NOMO-1 treated with dmso at 0.1 percent for 144 hours (cell line): ENCODE results near the gene MSRB3.
"Not testable (repeated sequence)": the region's sequence is repeated elsewhere in the genome, so short reads cannot be mapped to it uniquely, and the experiment has no call there.

ENCODE experiments used
- DNase-seq: peaks from one replicate; lab custom pipeline; 2025; ENCODE audit not compliant: unreplicated experiment; lab: John Stamatoyannopoulos, UW

The MSRB3 gene

DNA sequence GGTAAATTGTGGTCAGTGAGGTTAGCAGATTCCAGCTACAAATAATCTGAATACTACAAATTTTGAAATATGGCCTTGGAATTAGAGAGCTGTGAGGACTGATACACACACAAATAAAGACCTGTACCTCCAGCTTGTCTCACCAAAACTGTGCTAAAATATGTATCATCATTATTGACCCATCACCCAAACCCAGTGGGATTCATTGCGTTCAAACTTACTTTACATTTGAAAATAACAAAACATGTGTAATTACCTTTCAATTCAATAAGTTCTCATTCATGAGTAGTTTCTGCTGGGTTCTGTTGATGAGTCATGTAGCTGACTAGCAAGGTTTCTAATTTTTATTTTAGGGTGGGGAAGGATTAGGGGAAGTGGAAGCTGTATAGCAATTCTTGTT, 170.9 kb downstream of the MSRB3 start:
- DNase-seq: peak; percentile 29

DNA sequence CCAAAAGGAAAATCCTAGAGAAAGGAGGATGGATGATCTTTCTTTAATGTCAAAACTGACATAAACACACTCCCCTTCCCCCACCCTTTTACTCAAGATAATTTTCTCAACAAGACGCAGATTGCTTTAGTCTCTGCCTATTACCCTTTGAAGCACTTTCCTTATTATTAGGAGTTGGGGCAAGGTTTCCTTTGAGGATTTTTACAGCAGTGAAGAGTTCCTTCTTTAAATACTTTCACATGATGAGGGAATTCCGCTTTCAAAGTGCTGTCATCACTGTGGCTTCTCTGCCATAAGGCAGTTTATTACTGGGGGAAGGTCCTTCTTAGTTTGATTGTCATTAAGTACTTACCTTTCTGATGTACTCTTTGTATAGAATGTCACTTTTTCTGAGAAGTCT, 172.1 kb downstream of the MSRB3 start:
- DNase-seq: no peak

DNA sequence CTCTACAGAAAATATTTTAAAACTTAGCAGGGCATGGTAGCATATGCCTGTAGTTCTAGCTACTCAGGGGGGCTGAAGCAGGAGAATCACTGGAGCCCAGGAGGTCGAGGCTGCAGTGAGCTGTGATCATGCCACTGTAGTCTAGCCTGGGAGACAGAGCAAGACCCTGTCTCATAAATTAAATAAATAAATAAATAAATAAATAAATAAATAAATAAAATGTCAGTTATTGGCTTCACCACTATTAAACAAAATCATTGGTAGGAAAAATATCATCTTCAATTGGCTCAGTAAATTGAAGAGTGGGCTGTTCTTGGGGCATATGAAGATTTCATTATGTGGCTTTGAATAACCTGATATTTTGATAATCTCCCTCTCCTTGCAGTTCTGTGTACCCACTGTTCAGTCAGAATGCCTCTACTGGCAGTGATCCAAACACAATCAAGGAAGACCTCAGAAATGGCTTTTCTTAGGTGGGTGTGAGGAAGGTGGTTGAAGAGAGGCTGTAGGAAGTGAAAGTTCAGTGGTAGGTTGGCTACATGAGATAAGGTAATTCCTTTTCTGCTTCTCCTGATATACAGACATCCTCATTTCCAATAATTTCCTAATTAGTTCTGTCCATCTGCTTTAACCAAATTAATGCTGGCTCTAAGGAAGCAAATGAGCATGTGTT, 175.8 kb downstream of the MSRB3 start:
- DNase-seq: no peak

GRCh38 chr12:65457341-65457740, 178.9 kb downstream of the MSRB3 start:
- DNase-seq: not testable (repeated sequence)

DNA sequence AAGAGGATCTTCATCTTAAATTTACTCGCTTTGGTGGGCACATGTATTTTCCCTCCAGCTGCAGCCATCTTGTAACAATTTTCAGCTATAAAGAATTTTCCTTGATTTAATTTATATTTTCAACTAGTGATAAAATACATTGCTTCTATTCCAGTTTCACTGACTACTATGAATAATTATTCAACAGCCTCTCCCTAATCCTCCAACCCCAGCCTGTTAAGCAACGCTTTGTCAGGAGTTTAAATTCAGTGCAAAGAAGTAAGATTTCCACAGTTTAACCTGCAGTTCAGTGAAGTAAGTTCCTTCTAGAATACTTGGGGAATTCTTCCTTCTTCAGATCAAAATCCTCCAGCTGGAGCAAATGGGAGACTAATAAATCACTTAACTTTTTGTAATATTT, 180.2 kb downstream of the MSRB3 start:
- DNase-seq: no peak

- no peak for DNase-seq
These were observed 181.1 kb downstream of the MSRB3 start for GRCh38 chr12:65459545-65459944.

DNA sequence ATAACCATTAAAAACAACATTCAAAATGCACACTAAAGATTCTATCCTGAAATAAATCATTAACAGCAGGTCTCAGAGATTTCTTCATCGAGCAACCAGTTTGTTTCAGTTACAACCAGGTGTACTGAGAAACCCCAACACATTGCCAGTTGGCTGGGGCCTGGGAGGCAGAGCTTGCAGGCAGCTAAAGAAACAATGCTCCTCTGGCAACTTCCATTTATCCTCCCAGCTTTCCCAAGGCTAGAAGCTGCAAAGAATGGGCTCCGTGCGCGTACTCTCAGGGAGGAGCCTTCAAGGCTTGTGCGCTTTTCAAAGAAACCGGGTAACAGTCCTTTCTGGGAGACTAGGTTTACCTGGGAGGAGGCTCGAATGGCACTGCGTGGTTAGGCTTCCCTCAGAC, 181.6 kb downstream of the MSRB3 start:
- DNase-seq: no peak

GRCh38 chr12:65461017-65461416, 182.5 kb downstream of the MSRB3 start:
- no peak for DNase-seq

- no peak for DNase-seq
These were observed 184.0 kb downstream of the MSRB3 start for GRCh38 chr12:65462484-65462883.

GRCh38 chr12:65463082-65463481, 184.6 kb downstream of the MSRB3 start:
- no peak for DNase-seq

GRCh38 chr12:65463611-65464010, 185.1 kb downstream of the MSRB3 start:
- DNase-seq: no peak

- no peak for DNase-seq
These were observed 186.4 kb downstream of the MSRB3 start for GRCh38 chr12:65464930-65465329.

GRCh38 chr12:65465766-65466547, 187.5 kb downstream of the MSRB3 start:
- DNase-seq: no peak

DNA sequence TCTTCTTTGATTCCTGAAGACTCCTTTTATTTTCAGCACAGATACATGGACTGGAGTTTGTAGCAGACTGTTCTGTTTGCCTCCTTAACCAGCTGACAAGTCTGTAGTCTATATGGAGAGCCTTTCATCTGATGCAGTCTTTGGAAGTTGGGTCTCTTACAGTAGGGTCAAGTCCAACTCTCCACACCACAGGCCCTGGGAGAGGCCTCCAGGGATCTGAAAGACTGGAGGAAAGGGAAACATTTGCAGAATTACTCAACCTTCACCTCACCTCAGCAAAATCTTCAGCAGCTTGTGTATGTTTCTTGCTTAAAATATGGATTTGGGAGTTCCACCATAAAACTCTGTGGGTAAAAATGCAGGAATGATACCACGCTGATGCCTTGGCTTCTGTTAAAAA, 188.4 kb downstream of the MSRB3 start:
- no peak for DNase-seq

GRCh38 chr12:65470256-65470655, 191.8 kb downstream of the MSRB3 start:
- no peak for DNase-seq

- DNase-seq: no peak
These were observed 193.6 kb downstream of the MSRB3 start for GRCh38 chr12:65472079-65472478.

GRCh38 chr12:65474831-65475230, 196.3 kb downstream of the MSRB3 start:
- no peak for DNase-seq

- no peak for DNase-seq
These were observed 199.2 kb downstream of the MSRB3 start for GRCh38 chr12:65477721-65478120.

GRCh38 chr12:65483891-65484516, 205.5 kb downstream of the MSRB3 start:
- DNase-seq: not testable (repeated sequence)

GRCh38 chr12:65488197-65488596, 209.7 kb downstream of the MSRB3 start:
- DNase-seq: no peak

DNA sequence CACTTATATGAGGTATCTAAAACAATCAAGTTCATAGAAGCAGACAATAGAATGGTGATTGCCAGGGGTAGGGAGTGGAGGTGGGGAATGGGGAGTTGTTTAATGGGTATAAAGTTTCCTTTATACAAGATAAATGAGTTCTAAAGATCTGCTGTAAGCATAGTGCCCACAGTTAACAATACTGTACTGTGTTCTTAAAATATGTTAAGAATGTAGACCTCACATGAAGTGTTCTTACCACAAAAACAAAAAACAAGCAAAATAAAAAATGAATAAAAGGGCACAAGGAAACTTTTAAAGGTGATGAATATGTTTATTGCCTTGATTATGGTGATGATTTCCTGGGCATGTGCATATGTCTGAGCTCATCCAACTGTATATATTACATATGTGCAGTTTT, 211.8 kb downstream of the MSRB3 start:
- DNase-seq: no peak
